ENCODE measurements around the gene JPT2. TPM values are rescaled to one million over a fixed set of nuclear protein-coding genes. Genes with fewer than 3 reads are reported as not detected.

The JPT2 gene
- total RNA-seq, 3 donors from 2014 or later: 44.0 to 58.5 (median 57.3) TPM

DNA sequence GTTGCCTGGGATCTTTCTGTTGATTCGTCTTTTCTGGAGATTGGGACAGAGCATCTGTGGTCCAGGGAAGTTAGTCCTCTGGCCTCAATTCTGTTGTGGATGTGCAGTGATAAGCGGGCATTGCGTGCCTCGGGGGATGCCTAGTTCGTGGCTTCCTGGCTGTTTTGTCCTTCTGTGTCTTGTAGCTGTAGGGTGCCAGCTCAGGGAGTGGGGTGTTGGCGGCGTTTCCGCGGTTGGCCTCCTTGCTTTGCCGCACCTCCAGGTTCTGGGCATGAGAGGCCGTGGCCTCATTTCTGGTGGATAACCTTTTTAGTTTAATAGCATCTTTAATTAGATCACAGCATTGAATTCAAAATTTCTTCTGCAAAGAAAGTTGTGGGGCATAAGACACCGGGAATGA, 1.4 kb upstream of the JPT2 start:
- no peak for ATAC-seq
- no peaks in the 10 kb centered on the region for H3K36me3 ChIP-seq (ENCODE audit: low read depth)

GRCh38 chr16:1677339-1677738, 740 bp upstream of the JPT2 start:
- TF ChIP-seq, protein P1, sequence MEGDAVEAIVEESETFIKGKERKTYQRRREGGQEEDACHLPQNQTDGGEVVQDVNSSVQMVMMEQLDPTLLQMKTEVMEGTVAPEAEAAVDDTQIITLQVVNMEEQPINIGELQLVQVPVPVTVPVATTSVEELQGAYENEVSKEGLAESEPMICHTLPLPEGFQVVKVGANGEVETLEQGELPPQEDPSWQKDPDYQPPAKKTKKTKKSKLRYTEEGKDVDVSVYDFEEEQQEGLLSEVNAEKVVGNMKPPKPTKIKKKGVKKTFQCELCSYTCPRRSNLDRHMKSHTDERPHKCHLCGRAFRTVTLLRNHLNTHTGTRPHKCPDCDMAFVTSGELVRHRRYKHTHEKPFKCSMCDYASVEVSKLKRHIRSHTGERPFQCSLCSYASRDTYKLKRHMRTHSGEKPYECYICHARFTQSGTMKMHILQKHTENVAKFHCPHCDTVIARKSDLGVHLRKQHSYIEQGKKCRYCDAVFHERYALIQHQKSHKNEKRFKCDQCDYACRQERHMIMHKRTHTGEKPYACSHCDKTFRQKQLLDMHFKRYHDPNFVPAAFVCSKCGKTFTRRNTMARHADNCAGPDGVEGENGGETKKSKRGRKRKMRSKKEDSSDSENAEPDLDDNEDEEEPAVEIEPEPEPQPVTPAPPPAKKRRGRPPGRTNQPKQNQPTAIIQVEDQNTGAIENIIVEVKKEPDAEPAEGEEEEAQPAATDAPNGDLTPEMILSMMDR (IDR thresholded peaks at IDR 0.05): no peak
- Histone ChIP-seq H3K4me1 (ENCODE audit: low read depth) (peaks cover 16% of the 10 kb centered on the region), H3K9me3 (no peaks in the 10 kb centered on the region), H3K4me3 (no peak overlapping the region), H3K36me3 (ENCODE audit: low read depth) (no peaks in the 10 kb centered on the region)
- DNase-seq (peak in 1 of 3 donors; percentile 14), ATAC-seq (no peak)
- intact Hi-C loops (cut with DNase I, micrococcal nuclease): no loop called here

More for the DNA sequence above, 1.4 kb upstream of the JPT2 start:
- H3K9me3 ChIP-seq: no peaks in the 10 kb centered on the region
- DNase-seq: no peak
- peaks cover 16% of the 10 kb centered on the region for H3K4me1 ChIP-seq (ENCODE audit: low read depth)
- intact Hi-C loops (cut with DNase I, micrococcal nuclease): no loop called here
- TF ChIP-seq, protein P1 (IDR thresholded peaks at IDR 0.05): no peak
- no peak overlapping the region for H3K4me3 ChIP-seq

- ATAC-seq (peak; percentile 56), DNase-seq (peak in 2 of 3 donors; percentile 57 to 64)
- H3K36me3 ChIP-seq (ENCODE audit: low read depth): no peaks in the 10 kb centered on the region
- intact Hi-C loops (cut with DNase I, micrococcal nuclease): no loop called here
- H3K9me3 ChIP-seq: no peaks in the 10 kb centered on the region
- H3K4me3 ChIP-seq: peak overlapping the region; percentile 59
- peaks cover 16% of the 10 kb centered on the region for H3K4me1 ChIP-seq (ENCODE audit: low read depth)
- TF ChIP-seq, protein P1 (IDR thresholded peaks at IDR 0.05): no peak
These were observed 520 bp downstream of the JPT2 start for GRCh38 chr16:1678500-1679098.

- no peak for DNase-seq
- intact Hi-C loops (cut with DNase I, micrococcal nuclease): no loop called here
- no peak overlapping the region for H3K4me3 ChIP-seq
- peaks cover 16% of the 10 kb centered on the region for H3K4me1 ChIP-seq (ENCODE audit: low read depth)
- no peaks in the 10 kb centered on the region for H3K9me3 ChIP-seq
- TF ChIP-seq, protein P1 (IDR thresholded peaks at IDR 0.05): no peak
- no peak for ATAC-seq
- H3K36me3 ChIP-seq (ENCODE audit: low read depth): no peaks in the 10 kb centered on the region
These were observed 2.3 kb downstream of the JPT2 start for GRCh38 chr16:1680361-1680760.

DNA sequence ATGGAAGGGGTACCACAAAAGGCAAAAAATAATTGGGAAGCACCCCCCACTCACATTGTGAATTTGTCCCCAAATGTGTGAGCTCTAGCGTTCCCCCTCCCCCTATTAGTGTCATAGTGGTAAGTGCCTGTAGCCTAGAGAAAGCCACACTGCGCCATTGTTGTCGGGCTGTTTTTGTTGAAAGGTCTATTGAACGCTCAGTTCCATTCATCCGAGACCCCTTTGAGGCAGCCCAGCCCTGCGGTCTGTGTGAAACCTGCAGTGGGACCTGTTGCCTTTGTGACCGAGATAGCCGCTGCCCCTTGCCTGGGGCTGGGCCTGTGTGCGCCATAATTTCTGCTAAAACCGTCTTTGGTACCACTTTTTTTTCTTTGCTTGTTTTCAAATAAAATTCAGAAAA, 3.0 kb downstream of the JPT2 start:
- Histone ChIP-seq H3K4me1 (ENCODE audit: low read depth) (peaks cover 16% of the 10 kb centered on the region), H3K36me3 (ENCODE audit: low read depth) (no peaks in the 10 kb centered on the region), H3K9me3 (no peaks in the 10 kb centered on the region), H3K4me3 (no peak overlapping the region)
- ATAC-seq (no peak), DNase-seq (no peak)
- TF ChIP-seq, protein P1 (IDR thresholded peaks at IDR 0.05): no peak
- intact Hi-C loops (cut with DNase I, micrococcal nuclease): no loop called here

Measured in mucosa of descending colon (tissue), 3 donors.